GM23338 (cell line): ENCODE data around the gene PIMREG. TPM values are rescaled to one million over a fixed set of nuclear protein-coding genes. Genes with fewer than 3 reads are reported as not detected.

ENCODE experiments used
- ATAC-seq: fragments of 200-7000 bp; cut with Tn5 transposase; 3 replicates; pipeline ENCODE4 v1.9.1; 2020
- DNase-seq: peaks from one replicate; pipeline ENCODE4 v3.0.0-alpha.2; 2015; ENCODE audit warnings: low spot score
- H2AFZ ChIP-seq: fragments of 200-600 bp; sonication (generic); 2 replicates; pipeline ENCODE4 v1.8.0; 2016; ENCODE audit warnings: antibody characterized with exemption, mild to moderate bottlenecking, moderate library complexity
- H3F3A ChIP-seq: fragments of 200-600 bp; sonication (generic); replicated peaks from 2 replicates; pipeline ENCODE4 v1.8.0; 2017; ENCODE audit warnings: antibody characterized with exemption, mixed run types, low read depth
- H3K27ac ChIP-seq: fragments of 200-600 bp; sonication (generic); 2 replicates; pipeline ENCODE4 v1.6.1; 2016; ENCODE audit warnings: low read depth
- H3K27me3 ChIP-seq: fragments of 200-600 bp; sonication (generic); 2 replicates; pipeline ENCODE4 v1.8.0; 2016; ENCODE audit warnings: mild to moderate bottlenecking, mixed run types, moderate library complexity; ENCODE audit not compliant: insufficient read depth
- H3K36me3 ChIP-seq: fragments of 200-600 bp; sonication (generic); 2 replicates; pipeline ENCODE4 v1.8.0; 2016; ENCODE audit warnings: mild to moderate bottlenecking; ENCODE audit not compliant: insufficient read depth
- H3K4me1 ChIP-seq: fragments of 200-600 bp; sonication (generic); 2 replicates; pipeline ENCODE4 v1.8.0; 2016; ENCODE audit warnings: mild to moderate bottlenecking, moderate library complexity; ENCODE audit not compliant: insufficient read depth
- H3K4me2 ChIP-seq: fragments of 200-600 bp; sonication (generic); 2 replicates; pipeline ENCODE4 v1.7.1; 2017; ENCODE audit warnings: mixed run types
- H3K4me3 ChIP-seq: fragments of 200-600 bp; sonication (generic); 2 replicates; pipeline ENCODE4 v1.6.1; 2016; ENCODE audit warnings: mixed run types
- H3K79me2 ChIP-seq: fragments of 200-600 bp; sonication (generic); replicated peaks from 2 replicates; pipeline ENCODE4 v1.8.0; 2017; ENCODE audit warnings: mild to moderate bottlenecking; ENCODE audit not compliant: insufficient read depth
- H3K9me2 ChIP-seq: fragments of 200-600 bp; sonication (generic); 2 replicates; pipeline ENCODE4 v1.8.0; 2017; ENCODE audit not compliant: insufficient read depth
- H4K20me1 ChIP-seq: fragments of 200-600 bp; sonication (generic); replicated peaks from 2 replicates; pipeline ENCODE4 v1.8.0; 2017; ENCODE audit warnings: mild to moderate bottlenecking; ENCODE audit not compliant: insufficient read depth
- H3K27ac Mint-ChIP-seq: 2 replicates; pipeline ENCODE4 v1.8.0; 2020; ENCODE audit warnings: inconsistent platforms, mild to moderate bottlenecking, moderate library complexity, mixed read lengths
- H3K27me3 Mint-ChIP-seq: 3 replicates; pipeline ENCODE4 v1.8.0; 2022; ENCODE audit warnings: low read depth, mild to moderate bottlenecking, moderate library complexity, mixed read lengths, inconsistent platforms; ENCODE audit not compliant: insufficient read depth, poor library complexity
- H3K36me3 Mint-ChIP-seq: 3 replicates; pipeline ENCODE4 v1.8.0; 2021; ENCODE audit warnings: low read depth, mild to moderate bottlenecking, inconsistent platforms, moderate library complexity, mixed read lengths
- H3K4me1 Mint-ChIP-seq: 3 replicates; pipeline ENCODE4 v1.8.0; 2020; ENCODE audit warnings: mild to moderate bottlenecking, inconsistent platforms, mixed read lengths
- H3K4me3 Mint-ChIP-seq: 3 replicates; pipeline ENCODE4 v1.8.0; 2021; ENCODE audit warnings: moderate library complexity, mild to moderate bottlenecking, inconsistent platforms, mixed read lengths
- H3K9me3 Mint-ChIP-seq: 3 replicates; pipeline ENCODE4 v1.8.0; 2020; ENCODE audit warnings: moderate library complexity, mild to moderate bottlenecking, inconsistent platforms, mixed read lengths
- CREB1 ChIP-seq: fragments of 250-450 bp; sonication (Bioruptor Pico); IDR thresholded peaks from 2 replicates; pipeline ENCODE4 v1.5.0; 2020; ENCODE audit warnings: low read depth, mild to moderate bottlenecking, moderate library complexity
- ETS1 ChIP-seq: IDR thresholded peaks from 2 replicates; pipeline ENCODE4 v1.6.1; 2016; ENCODE audit warnings: antibody characterized with exemption
- EZH2 ChIP-seq: fragments of 200-600 bp; sonication (generic); IDR thresholded peaks from one replicate; pipeline ENCODE4 v1.8.0; 2017; ENCODE audit warnings: antibody characterized with exemption, mild to moderate bottlenecking, low read depth; ENCODE audit not compliant: unreplicated experiment
- EZH2phosphoT487 ChIP-seq: fragments of 200-600 bp; sonication (generic); IDR thresholded peaks from one replicate; pipeline ENCODE4 v1.8.1; 2018; ENCODE audit warnings: antibody characterized with exemption; ENCODE audit not compliant: unreplicated experiment
- JUNB ChIP-seq: IDR thresholded peaks from one replicate; pipeline ENCODE4 v1.6.1; 2016; ENCODE audit warnings: antibody characterized with exemption; ENCODE audit not compliant: unreplicated experiment
- NANOG ChIP-seq: IDR thresholded peaks from 2 replicates; pipeline ENCODE4 v1.6.1; 2016; ENCODE audit warnings: antibody characterized with exemption, borderline replicate concordance
- POLR2AphosphoS5 ChIP-seq: IDR thresholded peaks from 2 replicates; pipeline ENCODE4 v1.6.1; 2016; ENCODE audit warnings: antibody characterized with exemption, low read depth
- STAT1 ChIP-seq: IDR thresholded peaks from one replicate; pipeline ENCODE4 v1.6.1; 2016; ENCODE audit warnings: antibody characterized with exemption; ENCODE audit not compliant: unreplicated experiment
- ZNF114 ChIP-seq: fragments of 250-450 bp; sonication (Bioruptor Pico); IDR thresholded peaks from 2 replicates; pipeline ENCODE4 v1.5.0; 2020; ENCODE audit warnings: mild to moderate bottlenecking, moderate library complexity
- ZNF331 ChIP-seq: fragments of 250-450 bp; sonication (Bioruptor Pico); IDR thresholded peaks from 2 replicates; pipeline ENCODE4 v1.5.0; 2020; ENCODE audit warnings: low read depth, mild to moderate bottlenecking, moderate library complexity
- polyA plus RNA-seq: library from polyadenylated mRNA; unstranded; fragments of >200 nt; fragmentation: Nextera tagmentation; extraction: Ambion mirVana; gene quantifications from 2 replicates; pipeline ENCODE4 v1.2.1, GENCODE V29; 2016
- total RNA-seq: library from RNA; depleted of rRNA; stranded (reverse); fragments of >200 nt; shearing (Covaris generic); gene quantifications from 2 replicates; pipeline ENCODE4 v1.2.3, GENCODE V29; 2014
- TF ChIP-seq, protein P1 (sequence below), 2 experiments: fragments of 200-600 bp in 1 of 2; sonication (generic) in 1 of 2; conservative IDR thresholded peaks; 2 replicates each; pipeline versions ENCODE4 v1.5.1 to v1.6.1; 2016 to 2017; ENCODE audit warnings: antibody characterized with exemption in 2 of 2, low read depth in 2 of 2, mild to moderate bottlenecking in 2 of 2, moderate library complexity in 1 of 2
- TF ChIP-seq, protein P2 (sequence below): IDR thresholded peaks from one replicate; pipeline ENCODE4 v1.6.1; 2018; ENCODE audit warnings: antibody characterized with exemption; ENCODE audit not compliant: unreplicated experiment

The PIMREG gene
- total and polyA plus RNA-seq, 2 experiments from 2014 or later: 87.8 to 144 TPM

- no peak for TF ChIP-seq ZNF114
- TF ChIP-seq ZNF331: no peak
- no peak for TF ChIP-seq STAT1
- no peak for TF ChIP-seq EZH2
- no peak for TF ChIP-seq JUNB
- no peak for TF ChIP-seq EZH2phosphoT487
- TF ChIP-seq, protein P1, sequence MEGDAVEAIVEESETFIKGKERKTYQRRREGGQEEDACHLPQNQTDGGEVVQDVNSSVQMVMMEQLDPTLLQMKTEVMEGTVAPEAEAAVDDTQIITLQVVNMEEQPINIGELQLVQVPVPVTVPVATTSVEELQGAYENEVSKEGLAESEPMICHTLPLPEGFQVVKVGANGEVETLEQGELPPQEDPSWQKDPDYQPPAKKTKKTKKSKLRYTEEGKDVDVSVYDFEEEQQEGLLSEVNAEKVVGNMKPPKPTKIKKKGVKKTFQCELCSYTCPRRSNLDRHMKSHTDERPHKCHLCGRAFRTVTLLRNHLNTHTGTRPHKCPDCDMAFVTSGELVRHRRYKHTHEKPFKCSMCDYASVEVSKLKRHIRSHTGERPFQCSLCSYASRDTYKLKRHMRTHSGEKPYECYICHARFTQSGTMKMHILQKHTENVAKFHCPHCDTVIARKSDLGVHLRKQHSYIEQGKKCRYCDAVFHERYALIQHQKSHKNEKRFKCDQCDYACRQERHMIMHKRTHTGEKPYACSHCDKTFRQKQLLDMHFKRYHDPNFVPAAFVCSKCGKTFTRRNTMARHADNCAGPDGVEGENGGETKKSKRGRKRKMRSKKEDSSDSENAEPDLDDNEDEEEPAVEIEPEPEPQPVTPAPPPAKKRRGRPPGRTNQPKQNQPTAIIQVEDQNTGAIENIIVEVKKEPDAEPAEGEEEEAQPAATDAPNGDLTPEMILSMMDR (conservative IDR thresholded peaks at IDR 0.05; ENCODE audit: low read depth in 2 of 2): no peak
These were observed 16.9 kb upstream of the PIMREG start (continued) for GRCh38 chr17:6427279-6427781.

DNA sequence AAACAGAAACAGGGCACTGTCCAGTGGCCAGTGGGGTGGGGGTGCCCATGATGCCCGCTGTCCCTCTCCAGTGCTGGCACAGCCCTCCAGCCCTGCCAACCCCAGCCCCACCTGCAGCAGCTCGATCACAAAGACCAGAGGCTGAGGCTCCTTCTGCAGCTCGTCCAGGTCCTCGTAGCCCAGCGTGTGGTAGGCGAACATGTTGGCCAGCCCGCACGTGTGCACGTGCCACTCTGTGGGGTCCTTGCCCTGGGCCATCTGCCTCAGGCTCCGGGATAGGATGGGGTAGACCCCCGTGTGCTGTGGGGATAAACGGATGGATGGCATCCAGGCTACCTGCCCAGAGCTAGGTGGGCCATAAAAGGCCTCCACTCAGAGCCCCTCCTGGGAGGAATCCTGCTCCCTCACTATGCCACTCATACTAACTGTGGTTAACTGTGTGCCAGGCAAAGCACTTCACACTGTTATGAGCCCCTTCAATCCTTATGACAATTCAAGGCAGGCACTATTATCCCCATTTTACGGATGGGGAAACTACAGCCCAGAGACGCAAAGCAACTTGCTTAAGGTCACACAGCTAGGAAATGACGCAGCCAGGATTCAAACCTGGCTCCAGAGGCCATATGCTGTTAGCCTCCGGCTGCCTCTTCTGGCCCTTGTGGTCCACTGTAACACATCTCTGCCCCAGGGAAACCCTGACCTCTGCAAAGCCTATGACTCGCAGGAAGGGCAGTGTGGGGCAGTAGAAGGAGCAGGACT, 15.9 kb upstream of the PIMREG start:
- no peak for DNase-seq
- H3K9me2 ChIP-seq: no peaks in the 10 kb centered on the region
- H3K4me3 ChIP-seq: no peak overlapping the region
- no peaks in the 10 kb centered on the region for H3K79me2 ChIP-seq
- 0 out of 2 replicates have a peak, but pooled peaks cover 3% of the 10 kb centered on the region for H3K36me3 ChIP-seq
- H4K20me1 ChIP-seq: no peaks in the 10 kb centered on the region
- no peaks in the 10 kb centered on the region for H3F3A ChIP-seq
- Mint-ChIP-seq H3K4me1 (no peaks in the 10 kb centered on the region; the same call in 2 of the 3 replicates), H3K27ac (no peak overlapping the region), H3K27me3 (peaks cover 4% of the 10 kb centered on the region), H3K9me3 (peaks cover 20% of the 10 kb centered on the region), H3K36me3 (peaks cover 13% of the 10 kb centered on the region; the same call in 2 of the 3 replicates), H3K4me3 (no peak overlapping the region)
- no peak for ATAC-seq
- H3K27ac ChIP-seq: no peak overlapping the region
- no peak overlapping the region for H3K4me2 ChIP-seq
- H3K27me3 ChIP-seq: no peaks in the 10 kb centered on the region
- H2AFZ ChIP-seq: no peak overlapping the region
- no peaks in the 10 kb centered on the region for H3K4me1 ChIP-seq
- TF ChIP-seq JUNB (no peak), POLR2AphosphoS5 (no peak), EZH2phosphoT487 (no peak), STAT1 (no peak), EZH2 (no peak), NANOG (no peak), ZNF331 (no peak), ETS1 (no peak), CREB1 (CRISPR knock-in tag) (no peak)
- TF ChIP-seq, protein P1 (conservative IDR thresholded peaks at IDR 0.05; ENCODE audit: low read depth in 2 of 2): no peak
- TF ChIP-seq, protein P2, sequence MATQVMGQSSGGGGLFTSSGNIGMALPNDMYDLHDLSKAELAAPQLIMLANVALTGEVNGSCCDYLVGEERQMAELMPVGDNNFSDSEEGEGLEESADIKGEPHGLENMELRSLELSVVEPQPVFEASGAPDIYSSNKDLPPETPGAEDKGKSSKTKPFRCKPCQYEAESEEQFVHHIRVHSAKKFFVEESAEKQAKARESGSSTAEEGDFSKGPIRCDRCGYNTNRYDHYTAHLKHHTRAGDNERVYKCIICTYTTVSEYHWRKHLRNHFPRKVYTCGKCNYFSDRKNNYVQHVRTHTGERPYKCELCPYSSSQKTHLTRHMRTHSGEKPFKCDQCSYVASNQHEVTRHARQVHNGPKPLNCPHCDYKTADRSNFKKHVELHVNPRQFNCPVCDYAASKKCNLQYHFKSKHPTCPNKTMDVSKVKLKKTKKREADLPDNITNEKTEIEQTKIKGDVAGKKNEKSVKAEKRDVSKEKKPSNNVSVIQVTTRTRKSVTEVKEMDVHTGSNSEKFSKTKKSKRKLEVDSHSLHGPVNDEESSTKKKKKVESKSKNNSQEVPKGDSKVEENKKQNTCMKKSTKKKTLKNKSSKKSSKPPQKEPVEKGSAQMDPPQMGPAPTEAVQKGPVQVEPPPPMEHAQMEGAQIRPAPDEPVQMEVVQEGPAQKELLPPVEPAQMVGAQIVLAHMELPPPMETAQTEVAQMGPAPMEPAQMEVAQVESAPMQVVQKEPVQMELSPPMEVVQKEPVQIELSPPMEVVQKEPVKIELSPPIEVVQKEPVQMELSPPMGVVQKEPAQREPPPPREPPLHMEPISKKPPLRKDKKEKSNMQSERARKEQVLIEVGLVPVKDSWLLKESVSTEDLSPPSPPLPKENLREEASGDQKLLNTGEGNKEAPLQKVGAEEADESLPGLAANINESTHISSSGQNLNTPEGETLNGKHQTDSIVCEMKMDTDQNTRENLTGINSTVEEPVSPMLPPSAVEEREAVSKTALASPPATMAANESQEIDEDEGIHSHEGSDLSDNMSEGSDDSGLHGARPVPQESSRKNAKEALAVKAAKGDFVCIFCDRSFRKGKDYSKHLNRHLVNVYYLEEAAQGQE: no peak
